GM20431 (cell line): Measurements from ENCODE around the gene NRXN3.

ENCODE experiments used
- in situ Hi-C: fragments of 300-500 bp; cut with MseI, MboI; formaldehyde crosslinking; loops from one replicate; pipeline ENCODE4 v1.15.0; 2020; ENCODE audit warnings: low sequenced_read_pairs; ENCODE audit not compliant: unreplicated experiment

NRXN3 gene

DNA sequence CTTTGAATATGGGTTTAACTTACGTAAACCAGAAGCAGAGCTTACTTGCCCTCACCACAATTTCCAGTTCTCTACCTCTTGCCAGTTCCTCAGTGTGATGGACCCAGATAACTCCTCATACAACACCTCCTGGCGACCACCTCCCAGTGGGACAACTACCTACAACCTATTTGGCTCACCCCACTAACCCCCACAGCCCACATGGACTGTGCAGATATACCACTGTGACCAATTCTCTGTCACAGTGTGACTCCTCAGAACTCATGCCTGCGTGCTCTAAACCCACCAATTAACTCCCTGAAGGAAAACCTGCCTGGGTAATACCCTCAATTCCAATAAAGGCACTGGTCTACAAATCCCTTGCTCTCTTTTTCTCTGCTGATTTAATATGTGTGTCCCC lies 1729.4 kb downstream of the NRXN3 start:
- in situ Hi-C loops: no loop called here

DNA sequence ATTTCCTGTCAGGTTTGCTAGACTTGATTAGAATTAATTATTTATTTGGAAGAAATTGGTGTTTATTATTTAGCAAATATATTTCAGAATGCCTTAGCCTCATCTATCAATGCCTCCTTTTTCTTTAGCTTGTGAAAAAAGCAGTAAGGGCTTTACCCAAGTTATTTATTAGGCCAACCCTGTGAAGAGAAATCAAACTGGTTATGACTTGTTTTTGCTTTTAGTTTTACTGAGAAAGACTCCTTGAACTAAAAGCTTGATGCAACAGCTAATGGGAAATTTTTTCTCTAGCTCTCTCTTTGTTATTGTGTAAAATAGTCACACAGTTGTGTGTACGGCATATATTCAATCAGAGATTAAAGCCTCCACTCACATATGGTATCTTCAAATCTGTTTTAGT lies 1734.3 kb downstream of the NRXN3 start:
- in situ Hi-C loops: no loop called here

DNA sequence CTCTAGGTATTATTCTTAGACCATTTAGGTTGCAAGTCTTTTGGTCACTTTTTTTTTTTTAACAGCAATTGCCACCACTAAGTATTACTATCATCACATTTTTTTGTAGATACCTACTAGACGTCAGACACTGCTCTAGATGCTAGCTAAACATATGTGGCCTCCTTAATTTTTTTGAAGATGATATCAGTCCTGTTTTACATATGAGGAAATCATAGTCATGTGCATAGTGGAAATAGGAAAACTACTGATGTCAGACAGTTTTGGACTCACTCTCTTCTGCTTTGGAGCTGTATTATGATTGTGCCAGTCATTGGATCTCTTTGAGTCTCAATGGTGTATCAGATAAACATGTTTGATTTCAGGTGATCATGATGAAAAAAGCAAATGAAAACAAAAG lies 1736.8 kb downstream of the NRXN3 start:
- in situ Hi-C loops: no loop called here

DNA sequence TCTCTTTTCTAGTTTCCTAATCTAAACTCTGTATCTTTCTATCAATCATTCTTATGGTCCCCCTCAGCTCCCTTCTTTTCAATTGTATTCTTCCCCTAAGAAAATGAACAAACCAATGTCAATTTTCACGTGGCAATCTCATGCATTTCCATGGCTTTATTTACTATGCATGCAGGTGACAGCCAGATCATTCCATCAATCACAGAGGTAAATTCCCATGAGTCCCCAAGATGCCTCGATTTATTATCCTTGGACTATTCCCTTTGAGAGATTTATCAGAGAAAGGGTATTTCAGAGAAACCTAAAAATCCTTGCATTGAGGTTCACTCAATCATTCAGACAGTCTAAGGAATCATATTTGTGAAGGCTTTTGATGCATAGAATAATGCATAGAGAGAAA lies 1739.9 kb downstream of the NRXN3 start:
- in situ Hi-C loops: no loop called here

DNA sequence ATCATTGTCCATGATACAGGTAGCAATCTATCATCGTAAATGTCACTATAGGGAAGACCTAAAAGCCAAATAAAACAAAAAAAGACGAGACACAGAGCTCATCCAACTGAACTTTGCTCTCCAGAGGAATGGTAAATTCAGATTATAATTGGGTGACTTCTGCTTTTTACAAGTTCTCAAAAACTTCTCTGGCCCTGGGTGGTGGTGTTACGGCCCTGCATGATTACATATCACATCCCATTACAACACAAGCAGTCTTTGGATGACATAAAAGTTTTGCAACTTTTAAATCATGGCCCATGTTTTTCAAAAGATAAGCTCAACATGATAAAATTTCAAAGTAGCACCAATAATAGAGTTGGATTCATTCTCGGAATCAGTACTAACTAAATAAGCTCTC lies 1741.6 kb downstream of the NRXN3 start:
- in situ Hi-C loops: no loop called here

DNA sequence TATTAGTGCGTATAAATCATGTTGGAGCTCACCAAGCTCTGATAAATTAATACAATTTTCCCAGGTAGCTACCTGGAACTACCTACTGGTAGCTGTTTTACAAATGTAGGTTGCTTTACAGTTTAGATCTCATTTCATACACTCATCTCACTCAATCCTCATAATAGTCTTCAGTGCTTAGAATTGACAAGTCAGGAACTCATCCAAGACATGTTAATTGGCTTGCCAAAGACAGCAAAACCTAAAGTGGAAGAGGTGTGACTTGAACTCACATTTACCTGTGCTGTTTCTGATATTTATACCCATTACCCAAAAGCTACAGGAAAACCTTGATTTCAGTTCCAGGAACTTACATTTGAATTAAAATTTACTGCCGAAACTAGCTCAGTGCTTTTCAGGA lies 1744.4 kb downstream of the NRXN3 start:
- in situ Hi-C loops: no loop called here

DNA sequence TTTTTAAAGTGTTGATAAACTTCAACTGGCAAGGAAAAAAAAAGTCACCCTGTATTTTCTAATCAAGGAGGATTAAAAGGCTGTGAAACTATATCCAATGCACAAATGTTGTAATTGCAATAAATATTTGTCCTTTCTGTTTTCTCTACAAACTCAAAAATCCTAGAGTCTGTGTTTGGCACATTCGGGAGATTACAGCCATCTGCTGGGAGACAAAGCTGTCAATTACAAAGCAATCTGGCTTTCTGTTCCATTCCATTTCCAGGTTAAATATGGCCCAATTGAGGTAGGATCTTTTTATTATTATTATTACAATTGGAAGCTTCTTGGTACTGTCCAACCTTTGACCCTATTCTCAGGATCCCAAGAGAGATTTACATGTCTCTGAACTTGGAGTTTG lies 1745.2 kb downstream of the NRXN3 start:
- in situ Hi-C loops: no loop called here

DNA sequence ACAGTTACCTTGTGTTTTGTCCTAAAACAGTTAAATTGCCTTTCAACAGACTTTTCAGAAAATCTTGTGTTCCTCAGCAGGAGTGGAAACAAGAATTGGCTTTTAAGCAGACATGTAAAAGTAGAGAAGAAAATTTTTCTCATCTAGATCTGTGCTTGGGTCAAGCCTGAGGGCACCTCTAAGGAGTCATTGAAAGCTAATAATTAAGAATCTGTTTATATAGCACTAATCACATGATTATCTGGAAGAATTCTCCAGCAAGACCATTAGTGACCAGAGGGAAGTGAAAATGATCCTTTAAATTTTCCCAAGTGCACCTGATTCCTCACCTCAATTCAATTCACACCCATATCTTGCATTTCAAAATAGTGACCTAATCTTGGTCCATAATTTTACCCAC lies 1746.1 kb downstream of the NRXN3 start:
- in situ Hi-C loops: no loop called here

DNA sequence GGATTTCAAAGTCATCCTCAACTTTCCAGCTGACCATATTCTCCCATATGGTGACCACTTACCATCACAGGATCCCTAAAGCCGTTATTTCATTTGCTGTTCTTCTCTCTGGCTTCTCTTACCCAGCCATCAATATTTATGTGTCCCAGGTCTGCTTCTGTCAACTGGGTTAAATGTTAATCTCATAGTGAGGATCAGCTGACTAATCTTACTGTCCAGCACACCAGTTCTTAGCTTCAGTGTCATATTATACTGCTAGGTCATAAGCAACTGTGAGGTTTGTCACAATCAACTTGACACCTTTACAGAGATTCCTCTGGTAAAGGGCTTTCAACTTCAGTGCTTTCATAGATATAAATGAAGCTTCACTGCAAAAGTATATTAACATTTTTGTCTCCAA lies 1746.7 kb downstream of the NRXN3 start:
- in situ Hi-C loops: no loop called here
